GM18508 (cell line): ENCODE measurements around the gene CPD.
"Not testable (repeated sequence)": the region's sequence is repeated elsewhere in the genome, so short reads cannot be mapped to it uniquely, and the experiment has no call there.

ENCODE experiments used
- ATAC-seq: cut with Tn5 transposase; IDR thresholded peaks from one replicate; pipeline ENCODE4 v1.9.1; 2021; ENCODE audit warnings: moderate number of reproducible peaks; ENCODE audit not compliant: insufficient read depth, unreplicated experiment

CPD gene

DNA sequence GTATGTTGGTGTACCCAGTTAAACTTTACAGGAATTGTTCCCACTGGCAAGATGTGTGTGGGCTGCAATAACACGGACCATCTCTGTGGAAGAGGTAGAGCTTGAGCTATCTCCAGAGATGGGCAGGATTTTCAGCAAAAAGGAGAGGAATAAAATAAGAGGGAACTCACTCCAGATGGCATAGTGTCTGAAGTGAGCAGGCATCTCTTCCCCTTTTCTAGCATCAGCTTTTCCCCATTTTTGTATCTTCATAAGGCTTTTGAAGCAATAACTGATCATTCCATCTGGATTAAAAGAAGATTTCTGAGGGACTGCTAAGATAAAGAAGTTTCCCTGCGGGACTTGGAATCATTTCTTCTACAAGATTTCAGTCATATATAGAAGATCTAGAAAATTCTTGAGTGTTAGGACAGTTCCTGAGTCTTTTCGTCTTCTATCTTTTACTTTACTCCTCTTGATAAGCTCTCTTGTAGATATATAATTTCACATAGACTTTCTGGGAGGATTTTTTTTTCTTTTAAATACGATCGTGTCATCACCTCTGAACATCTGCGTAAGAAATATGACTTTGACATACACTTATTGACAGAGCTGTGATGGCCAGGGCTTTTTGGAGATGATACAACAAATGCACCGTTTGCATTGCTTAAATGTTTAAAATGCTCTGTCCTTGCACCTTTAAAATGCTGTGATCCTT lies 2.1 kb downstream of the CPD start:
- ATAC-seq = no peak

- no peak for ATAC-seq
Observed at GRCh38 chr17:30381340-30381659, 2.6 kb downstream of the CPD start.

DNA sequence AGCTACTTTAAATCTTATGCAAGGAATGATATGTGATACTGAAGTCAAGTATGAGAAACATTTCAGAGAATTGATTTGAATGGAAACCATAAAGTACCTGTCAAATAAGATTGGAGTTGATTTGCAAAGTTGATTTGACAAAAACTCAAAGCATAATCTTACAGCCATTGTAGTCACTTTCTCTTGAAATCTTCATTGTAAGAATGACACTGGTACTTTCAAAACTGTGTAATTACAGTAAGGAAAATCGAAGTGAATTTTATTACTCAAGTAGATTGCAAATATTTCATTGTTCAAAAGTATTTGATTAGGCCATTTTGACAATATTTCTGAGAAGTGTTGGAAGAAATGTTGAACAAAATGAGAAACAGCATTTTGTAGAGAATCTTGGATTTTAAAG lies 3.6 kb downstream of the CPD start:
- ATAC-seq = no peak

DNA sequence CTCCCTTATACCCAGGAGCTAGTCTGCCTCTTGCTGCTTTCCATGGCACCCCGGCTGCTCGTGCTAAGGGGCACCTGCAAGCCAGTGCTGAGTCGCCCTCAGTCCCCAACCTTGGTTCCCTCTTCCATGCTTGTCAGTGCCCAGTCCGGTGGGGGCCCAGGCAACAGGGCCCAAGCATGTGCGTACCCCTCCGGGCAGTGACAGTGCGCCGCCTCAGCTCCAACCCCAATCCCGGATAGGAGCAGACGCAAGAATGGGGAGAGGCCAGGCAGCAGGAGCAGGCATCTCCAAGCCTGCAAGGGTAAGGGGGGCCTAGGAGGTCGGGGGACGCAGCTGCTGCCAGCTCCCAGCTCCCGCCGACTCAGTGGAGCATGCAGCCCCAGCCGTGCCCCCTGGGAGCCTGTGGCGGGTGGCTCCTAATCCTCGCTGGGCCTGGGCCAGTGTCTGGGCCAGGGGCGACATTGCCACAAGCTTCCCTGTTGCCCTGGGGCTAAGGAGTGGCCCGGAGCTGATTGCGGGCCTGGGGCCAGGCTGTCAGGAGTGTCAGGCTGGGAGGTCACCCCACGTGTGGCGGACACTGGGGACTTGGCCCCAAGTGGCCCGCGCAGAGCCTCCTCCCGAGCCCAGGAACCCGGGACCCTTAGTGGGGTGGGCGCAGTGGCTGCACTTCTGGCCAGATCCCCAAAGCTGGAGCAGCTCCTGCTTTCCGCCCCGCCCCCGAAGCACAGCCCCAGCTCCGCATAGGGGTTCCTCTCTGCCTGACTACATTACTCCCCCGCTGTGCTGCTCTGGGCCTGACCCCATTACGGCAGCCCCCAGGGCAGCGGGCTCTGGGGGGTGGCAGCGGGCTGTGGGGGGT lies 9.8 kb downstream of the CPD start:
- ATAC-seq = no peak

DNA sequence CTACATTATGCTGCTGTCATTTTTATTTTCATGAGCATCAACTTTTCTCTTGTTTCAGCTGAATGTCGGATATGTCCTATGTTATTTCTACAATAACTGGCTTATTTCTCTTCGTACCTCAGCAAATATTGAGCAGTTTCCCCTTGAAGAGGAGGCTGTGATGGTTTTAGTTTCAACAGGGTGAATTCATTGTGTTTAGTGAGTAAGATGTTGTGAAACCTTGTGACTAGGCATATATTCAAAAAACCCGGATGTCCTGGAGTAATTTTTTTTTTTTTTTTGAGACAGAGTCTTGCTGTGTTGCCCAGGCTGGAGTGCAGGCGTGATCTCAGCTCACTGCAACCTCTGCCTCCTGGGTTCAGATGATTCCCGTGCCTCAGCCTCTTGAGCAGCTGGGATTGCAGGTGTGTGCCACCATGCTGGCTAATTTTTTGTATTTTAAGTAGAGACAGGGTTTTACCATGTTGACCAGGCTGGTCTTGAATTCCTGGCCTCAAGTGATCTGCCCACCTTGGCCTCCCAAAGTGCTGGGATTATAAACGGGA lies 11.1 kb downstream of the CPD start:
- no peak for ATAC-seq

- no peak for ATAC-seq
Observed at GRCh38 chr17:30391534-30391933, 12.8 kb downstream of the CPD start.

GRCh38 chr17:30393491-30393890 lies 14.8 kb downstream of the CPD start:
- ATAC-seq = no peak

GRCh38 chr17:30393911-30394867 lies 15.5 kb downstream of the CPD start:
- ATAC-seq = no peak

DNA sequence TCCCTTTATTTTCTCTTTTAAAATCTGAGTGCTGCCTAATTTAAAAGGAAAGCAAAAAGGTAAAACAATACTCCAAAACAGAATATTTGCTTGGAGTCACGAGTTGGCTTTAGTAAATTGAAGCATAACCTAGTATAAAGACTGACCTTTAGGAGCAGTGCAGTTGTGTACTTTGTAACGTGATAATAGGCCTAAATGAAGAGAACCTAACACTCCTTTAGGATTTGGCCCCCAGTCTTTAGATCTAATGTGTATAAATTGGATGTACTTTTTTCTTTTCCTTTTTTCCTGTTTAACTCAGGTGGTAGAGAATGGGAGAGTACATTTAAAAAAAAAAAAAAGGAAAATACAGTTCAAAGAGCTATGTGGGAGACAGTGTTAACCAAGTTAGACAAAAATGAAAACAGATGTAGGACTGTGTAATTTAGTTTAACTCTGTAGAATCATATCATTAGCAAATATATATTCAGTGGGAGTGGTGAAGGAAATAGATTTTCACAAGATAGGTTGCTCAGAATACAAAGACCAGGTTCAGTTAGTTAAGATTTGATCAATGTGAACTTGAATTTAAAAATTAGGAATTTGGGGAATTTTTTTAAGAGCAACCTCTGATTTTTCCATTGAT lies 16.8 kb downstream of the CPD start:
- ATAC-seq = no peak

- no peak for ATAC-seq
Observed at GRCh38 chr17:30396129-30396528, 17.4 kb downstream of the CPD start.

GRCh38 chr17:30396612-30397011 lies 17.9 kb downstream of the CPD start:
- no peak for ATAC-seq

- no peak for ATAC-seq
Observed at GRCh38 chr17:30398328-30399041, 19.8 kb downstream of the CPD start.

DNA sequence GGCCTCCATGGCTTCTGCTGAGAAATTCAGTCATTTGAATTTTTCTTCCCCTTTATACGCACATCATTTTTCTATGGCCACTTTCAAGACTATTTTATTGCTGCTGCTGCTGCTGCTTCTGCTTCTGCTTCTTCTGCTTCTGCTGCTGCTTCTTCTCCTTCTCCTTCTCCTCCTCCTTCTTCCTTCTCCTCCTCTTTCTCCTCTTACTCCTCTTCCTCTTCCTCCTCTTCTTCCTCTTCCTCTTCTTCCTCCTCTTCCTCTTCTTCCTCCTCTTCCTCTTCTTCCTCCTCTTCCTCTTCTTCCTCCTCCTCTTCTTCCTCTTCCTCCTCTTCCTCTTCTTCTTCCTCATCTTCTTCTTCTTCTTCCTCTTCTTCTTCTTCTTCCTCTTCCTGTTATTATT lies 22.4 kb downstream of the CPD start:
- no peak for ATAC-seq

- ATAC-seq = no peak
Observed at GRCh38 chr17:30405161-30405560, 26.4 kb downstream of the CPD start.

DNA sequence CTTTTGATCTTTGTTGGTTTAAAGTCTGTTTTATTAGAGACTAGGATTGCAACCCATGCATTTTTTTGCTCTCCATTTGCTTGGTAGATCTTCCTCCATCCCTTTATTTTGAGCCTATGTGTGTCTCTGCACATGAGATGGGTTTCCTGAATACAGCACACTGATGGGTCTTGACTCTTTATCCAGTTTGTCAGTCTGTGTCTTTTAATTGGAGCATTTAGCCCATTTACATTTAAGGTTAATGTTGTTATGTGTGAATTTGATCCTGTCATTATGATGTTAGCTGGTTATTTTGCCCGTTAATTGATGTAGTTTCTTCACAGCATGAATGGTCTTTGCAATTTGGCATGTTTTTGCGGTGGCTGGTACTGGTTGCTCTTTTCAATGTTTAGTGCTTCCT lies 31.9 kb downstream of the CPD start:
- not testable (repeated sequence) for ATAC-seq

GRCh38 chr17:30412008-30412496 lies 33.3 kb downstream of the CPD start:
- ATAC-seq = not testable (repeated sequence)

DNA sequence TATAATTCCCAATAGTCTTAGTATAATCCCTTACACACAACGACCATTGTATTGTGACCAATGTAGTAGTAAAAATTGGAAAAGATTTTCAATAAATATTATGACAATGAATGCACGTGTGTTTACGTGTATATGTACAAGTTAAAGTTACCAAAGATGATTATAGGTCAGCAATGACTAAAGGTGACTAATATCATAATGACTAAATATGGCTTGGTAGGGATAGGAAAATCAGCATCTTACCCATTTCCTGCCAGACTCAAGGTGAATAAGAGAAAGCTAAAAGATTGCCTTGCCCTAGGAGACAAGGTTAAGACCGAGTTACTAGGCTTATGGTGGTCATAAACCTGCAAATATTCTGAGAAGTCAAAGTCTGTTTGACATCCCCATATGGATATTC lies 34.4 kb downstream of the CPD start:
- no peak for ATAC-seq

DNA sequence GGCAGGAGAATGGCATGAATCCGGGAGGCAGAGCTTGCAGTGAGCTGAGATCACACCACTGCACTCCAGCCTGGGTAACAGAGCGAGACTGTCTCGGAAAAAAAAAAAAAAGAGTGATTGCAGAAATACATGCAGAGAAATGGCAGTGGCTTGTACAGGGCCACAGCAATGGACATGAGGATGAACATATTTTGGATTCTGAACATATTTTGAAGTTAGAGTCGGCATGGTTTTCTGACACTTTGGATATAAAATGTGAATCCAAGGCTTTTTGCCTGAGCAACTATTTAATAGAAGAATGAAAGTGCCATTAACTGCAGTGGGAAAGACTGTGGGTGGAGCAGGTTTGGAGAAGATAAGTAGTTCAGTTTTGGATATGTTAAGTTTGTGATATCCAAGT lies 35.8 kb downstream of the CPD start:
- no peak for ATAC-seq

- no peak for ATAC-seq
Observed at GRCh38 chr17:30415491-30415890, 36.8 kb downstream of the CPD start.
